ENCODE results near the gene SIPA1L2.

Gene SIPA1L2

GRCh38 chr1:232629250-232630046, 485 bp downstream of the SIPA1L2 start:
- Mint-ChIP-seq H3K27me3 (peaks cover 36% of the 10 kb centered on the region), H3K27ac (peak overlapping the region; percentile 89), H3K9me3 (no peaks in the 10 kb centered on the region), H3K4me3 (peak overlapping the region; percentile 89), H3K4me1 (ENCODE audit: low read depth) (peaks cover 37% of the 10 kb centered on the region), H3K36me3 (ENCODE audit: low read depth) (no peaks in the 10 kb centered on the region)

GRCh38 chr1:232628335-232629249, 1.3 kb downstream of the SIPA1L2 start:
- peak overlapping the region; percentile 89 for H3K27ac Mint-ChIP-seq
- no peaks in the 10 kb centered on the region for H3K9me3 Mint-ChIP-seq
- no peaks in the 10 kb centered on the region for H3K36me3 Mint-ChIP-seq (ENCODE audit: low read depth)
- H3K27me3 Mint-ChIP-seq, result peaks cover 36% of the 10 kb centered on the region
- H3K4me3 Mint-ChIP-seq, result peak overlapping the region; percentile 89
- peaks cover 37% of the 10 kb centered on the region for H3K4me1 Mint-ChIP-seq (ENCODE audit: low read depth)

GRCh38 chr1:232627645-232628334, 2.1 kb downstream of the SIPA1L2 start:
- peak overlapping the region; percentile 89 for H3K4me3 Mint-ChIP-seq
- H3K9me3 Mint-ChIP-seq, result no peaks in the 10 kb centered on the region
- peaks cover 36% of the 10 kb centered on the region for H3K27me3 Mint-ChIP-seq
- no peak overlapping the region for H3K27ac Mint-ChIP-seq
- H3K36me3 Mint-ChIP-seq (ENCODE audit: low read depth), result no peaks in the 10 kb centered on the region
- H3K4me1 Mint-ChIP-seq (ENCODE audit: low read depth), result peaks cover 37% of the 10 kb centered on the region

- H3K27ac Mint-ChIP-seq, result no peak overlapping the region
- H3K36me3 Mint-ChIP-seq (ENCODE audit: low read depth), result no peaks in the 10 kb centered on the region
Observed at GRCh38 chr1:232627171-232627570, 2.8 kb downstream of the SIPA1L2 start.

GRCh38 chr1:232626452-232626851, 3.5 kb downstream of the SIPA1L2 start:
- Mint-ChIP-seq H3K4me3 (no peak overlapping the region), H3K36me3 (ENCODE audit: low read depth) (no peaks in the 10 kb centered on the region), H3K27ac (no peak overlapping the region), H3K9me3 (no peaks in the 10 kb centered on the region), H3K27me3 (peaks cover 28% of the 10 kb centered on the region), H3K4me1 (ENCODE audit: low read depth) (peaks cover 37% of the 10 kb centered on the region)

More at GRCh38 chr1:232627171-232627570, 2.8 kb downstream of the SIPA1L2 start:
- Mint-ChIP-seq H3K9me3 (no peaks in the 10 kb centered on the region), H3K4me1 (ENCODE audit: low read depth) (peaks cover 37% of the 10 kb centered on the region), H3K27me3 (peaks cover 32% of the 10 kb centered on the region), H3K4me3 (no peak overlapping the region)

- Mint-ChIP-seq H3K27me3 (peaks cover 26% of the 10 kb centered on the region), H3K27ac (no peak overlapping the region), H3K4me1 (ENCODE audit: low read depth) (peaks cover 35% of the 10 kb centered on the region), H3K9me3 (no peaks in the 10 kb centered on the region), H3K36me3 (ENCODE audit: low read depth) (no peaks in the 10 kb centered on the region), H3K4me3 (no peak overlapping the region)
Observed at GRCh38 chr1:232625319-232625868, 4.5 kb downstream of the SIPA1L2 start.

GRCh38 chr1:232624546-232625281, 5.2 kb downstream of the SIPA1L2 start:
- Mint-ChIP-seq H3K27me3 (peaks cover 26% of the 10 kb centered on the region), H3K4me3 (no peak overlapping the region), H3K36me3 (ENCODE audit: low read depth) (no peaks in the 10 kb centered on the region), H3K9me3 (no peaks in the 10 kb centered on the region), H3K27ac (no peak overlapping the region), H3K4me1 (ENCODE audit: low read depth) (peaks cover 38% of the 10 kb centered on the region)

GRCh38 chr1:232622981-232623380, 7.0 kb downstream of the SIPA1L2 start:
- Mint-ChIP-seq H3K27ac (no peak overlapping the region), H3K4me3 (no peak overlapping the region), H3K36me3 (ENCODE audit: low read depth) (no peaks in the 10 kb centered on the region), H3K4me1 (ENCODE audit: low read depth) (peaks cover 24% of the 10 kb centered on the region), H3K9me3 (no peaks in the 10 kb centered on the region), H3K27me3 (peaks cover 19% of the 10 kb centered on the region)

- H3K27me3 Mint-ChIP-seq, result peaks cover 13% of the 10 kb centered on the region
- H3K36me3 Mint-ChIP-seq (ENCODE audit: low read depth), result no peaks in the 10 kb centered on the region
- no peak overlapping the region for H3K27ac Mint-ChIP-seq
- no peaks in the 10 kb centered on the region for H3K9me3 Mint-ChIP-seq
- no peak overlapping the region for H3K4me3 Mint-ChIP-seq
- H3K4me1 Mint-ChIP-seq (ENCODE audit: low read depth), result peaks cover 18% of the 10 kb centered on the region
Observed at GRCh38 chr1:232622378-232622777, 7.6 kb downstream of the SIPA1L2 start.

GRCh38 chr1:232621050-232621449, 8.9 kb downstream of the SIPA1L2 start:
- no peaks in the 10 kb centered on the region for H3K36me3 Mint-ChIP-seq (ENCODE audit: low read depth)
- no peak overlapping the region for H3K4me3 Mint-ChIP-seq
- no peaks in the 10 kb centered on the region for H3K9me3 Mint-ChIP-seq
- H3K4me1 Mint-ChIP-seq (ENCODE audit: low read depth), result peaks cover 18% of the 10 kb centered on the region
- no peak overlapping the region for H3K27ac Mint-ChIP-seq
- H3K27me3 Mint-ChIP-seq, result peaks cover 13% of the 10 kb centered on the region

GRCh38 chr1:232620356-232620969, 9.5 kb downstream of the SIPA1L2 start:
- Mint-ChIP-seq H3K27ac (no peak overlapping the region), H3K4me1 (ENCODE audit: low read depth) (peaks cover 17% of the 10 kb centered on the region), H3K9me3 (no peaks in the 10 kb centered on the region), H3K27me3 (peaks cover 11% of the 10 kb centered on the region), H3K4me3 (no peak overlapping the region), H3K36me3 (ENCODE audit: low read depth) (no peaks in the 10 kb centered on the region)

- H3K4me3 Mint-ChIP-seq, result no peak overlapping the region
- no peak overlapping the region for H3K27ac Mint-ChIP-seq
- H3K36me3 Mint-ChIP-seq (ENCODE audit: low read depth), result no peaks in the 10 kb centered on the region
- H3K27me3 Mint-ChIP-seq, result peaks cover 8% of the 10 kb centered on the region
- H3K4me1 Mint-ChIP-seq (ENCODE audit: low read depth), result peaks cover 20% of the 10 kb centered on the region
- no peaks in the 10 kb centered on the region for H3K9me3 Mint-ChIP-seq
Observed at GRCh38 chr1:232617237-232617636, 12.7 kb downstream of the SIPA1L2 start.

- H3K4me3 Mint-ChIP-seq, result no peak overlapping the region
- peaks cover 9% of the 10 kb centered on the region for H3K4me1 Mint-ChIP-seq (ENCODE audit: low read depth)
- H3K27me3 Mint-ChIP-seq, result peaks cover 8% of the 10 kb centered on the region
- no peak overlapping the region for H3K27ac Mint-ChIP-seq
- H3K9me3 Mint-ChIP-seq, result no peaks in the 10 kb centered on the region
- no peaks in the 10 kb centered on the region for H3K36me3 Mint-ChIP-seq (ENCODE audit: low read depth)
Observed at GRCh38 chr1:232615306-232615800, 14.6 kb downstream of the SIPA1L2 start.

All from stimulated activated naive CD8-positive, alpha-beta T cell treated with anti-CD3 and anti-CD28 coated beads, Interleukin-15, Interleukin-2, amounts not matched to agents 100 ng/mL and 50 ng/mL, for 24 hours (primary cell).